IMR-90 (cell line): Measurements from ENCODE around the gene SH3RF3.

Experiments used
- CTCF ChIP-seq: conservative IDR thresholded peaks from 2 replicates; pipeline ENCODE4 v1.5.1; 2012; ENCODE audit warnings: mild to moderate bottlenecking, low read depth, low read length, improper control_type of control experiment
- RAD21 ChIP-seq: IDR thresholded peaks from 2 replicates; pipeline ENCODE4 v1.6.1; 2012; ENCODE audit warnings: low read length, improper control_type of control experiment
- RCOR1 ChIP-seq: IDR thresholded peaks from 2 replicates; pipeline ENCODE4 v1.6.1; 2012; ENCODE audit warnings: mild to moderate bottlenecking, low read length, improper control_type of control experiment; ENCODE audit not compliant: insufficient replicate concordance

GRCh38 chr2:109442715-109443319, 313.8 kb downstream of the SH3RF3 start:
- TF ChIP-seq CTCF (no peak), RCOR1 (no peak), RAD21 (no peak)
